ENCODE measurements around the gene ST8SIA1.

The ST8SIA1 gene

DNA sequence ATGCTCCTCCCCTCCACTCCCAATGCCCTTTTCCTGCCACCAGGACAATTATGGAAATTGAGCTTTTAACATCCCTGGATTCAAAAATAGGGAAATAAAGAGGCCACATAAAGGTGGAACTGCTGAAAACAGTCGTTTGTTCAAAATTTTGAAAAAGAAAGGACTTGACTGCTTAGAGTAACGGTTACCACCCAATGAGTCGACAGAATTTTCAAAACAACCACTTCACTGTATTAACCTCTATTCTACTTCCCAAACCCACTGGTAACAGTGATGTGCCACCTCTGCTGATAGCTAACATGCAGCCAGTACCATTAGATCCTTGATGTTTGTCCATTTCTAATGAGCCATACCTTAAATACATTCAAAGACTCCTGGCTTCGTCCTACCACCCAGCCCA is 4.9 kb downstream of the ST8SIA1 start:
- no peak overlapping the region for H3K4me3 ChIP-seq (ENCODE audit: low read depth, low read length)
- TF ChIP-seq, protein P1, sequence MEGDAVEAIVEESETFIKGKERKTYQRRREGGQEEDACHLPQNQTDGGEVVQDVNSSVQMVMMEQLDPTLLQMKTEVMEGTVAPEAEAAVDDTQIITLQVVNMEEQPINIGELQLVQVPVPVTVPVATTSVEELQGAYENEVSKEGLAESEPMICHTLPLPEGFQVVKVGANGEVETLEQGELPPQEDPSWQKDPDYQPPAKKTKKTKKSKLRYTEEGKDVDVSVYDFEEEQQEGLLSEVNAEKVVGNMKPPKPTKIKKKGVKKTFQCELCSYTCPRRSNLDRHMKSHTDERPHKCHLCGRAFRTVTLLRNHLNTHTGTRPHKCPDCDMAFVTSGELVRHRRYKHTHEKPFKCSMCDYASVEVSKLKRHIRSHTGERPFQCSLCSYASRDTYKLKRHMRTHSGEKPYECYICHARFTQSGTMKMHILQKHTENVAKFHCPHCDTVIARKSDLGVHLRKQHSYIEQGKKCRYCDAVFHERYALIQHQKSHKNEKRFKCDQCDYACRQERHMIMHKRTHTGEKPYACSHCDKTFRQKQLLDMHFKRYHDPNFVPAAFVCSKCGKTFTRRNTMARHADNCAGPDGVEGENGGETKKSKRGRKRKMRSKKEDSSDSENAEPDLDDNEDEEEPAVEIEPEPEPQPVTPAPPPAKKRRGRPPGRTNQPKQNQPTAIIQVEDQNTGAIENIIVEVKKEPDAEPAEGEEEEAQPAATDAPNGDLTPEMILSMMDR (IDR thresholded peaks at IDR 0.05; ENCODE audit: borderline replicate concordance, insufficient read depth, low read depth, low read length): no peak

DNA sequence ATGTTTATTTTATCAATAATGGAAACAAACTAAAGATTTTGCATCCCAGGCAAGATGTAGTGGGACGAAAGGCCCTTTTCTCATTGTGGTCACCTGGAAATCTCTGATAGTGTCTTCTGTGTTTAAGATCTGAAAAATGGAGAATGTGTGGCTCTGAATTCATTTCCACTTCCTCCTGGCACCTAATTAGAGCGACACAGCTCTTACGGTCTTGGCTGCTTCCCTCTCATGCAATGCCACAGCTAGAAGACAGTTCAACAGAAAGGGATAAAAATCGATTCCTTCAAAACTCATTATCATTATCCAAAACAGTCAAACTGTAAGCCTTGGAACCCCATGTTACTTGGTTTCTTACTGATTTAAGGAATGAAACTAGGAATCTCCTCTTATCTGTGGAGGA is 9.3 kb downstream of the ST8SIA1 start:
- TF ChIP-seq, protein P1 (IDR thresholded peaks at IDR 0.05; ENCODE audit: borderline replicate concordance, insufficient read depth, low read depth, low read length): no peak
- H3K4me3 ChIP-seq (ENCODE audit: low read depth, low read length): no peak overlapping the region

DNA sequence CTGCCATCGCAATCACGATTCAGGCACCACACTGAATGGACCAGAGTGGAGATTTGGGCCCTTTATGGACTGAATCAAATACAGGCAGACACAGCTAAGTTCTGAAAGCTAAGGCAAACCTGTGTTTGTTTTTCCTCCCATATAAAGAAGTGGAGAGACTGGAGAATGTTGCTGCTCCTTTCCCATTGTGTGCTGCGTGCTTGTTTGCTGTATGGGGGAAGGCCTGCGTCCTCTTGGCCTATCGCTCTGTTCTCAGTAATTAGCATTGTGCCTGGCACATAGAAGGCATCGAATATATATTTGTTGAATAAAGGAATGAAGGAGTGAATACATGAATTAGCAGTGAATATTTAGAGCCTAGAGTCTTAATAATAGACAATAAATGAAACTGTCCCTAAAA is 12.4 kb downstream of the ST8SIA1 start:
- TF ChIP-seq, protein P1 (IDR thresholded peaks at IDR 0.05; ENCODE audit: borderline replicate concordance, insufficient read depth, low read depth, low read length): no peak
- H3K4me3 ChIP-seq (ENCODE audit: low read depth, low read length): no peak overlapping the region

DNA sequence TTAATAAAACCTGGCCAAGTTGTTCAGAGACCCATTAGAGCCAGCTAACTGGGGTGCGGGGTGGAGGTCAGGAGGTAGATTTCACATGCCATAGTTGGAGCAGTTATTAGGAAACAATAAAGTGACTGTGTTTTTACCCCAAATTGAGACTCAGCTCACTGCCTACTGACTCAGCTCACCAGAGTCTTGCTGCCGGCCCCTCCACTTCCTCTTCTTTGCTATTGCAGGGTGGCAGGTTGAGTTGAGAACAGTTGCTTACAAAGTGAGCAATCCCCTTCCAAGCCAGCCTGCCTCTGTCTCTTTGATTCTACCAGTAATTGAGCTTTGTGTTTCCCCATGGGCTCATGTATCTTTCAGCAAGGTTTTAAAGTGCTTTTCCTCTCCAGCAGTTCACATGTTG is 12.9 kb downstream of the ST8SIA1 start:
- TF ChIP-seq, protein P1 (IDR thresholded peaks at IDR 0.05; ENCODE audit: borderline replicate concordance, insufficient read depth, low read depth, low read length): no peak
- H3K4me3 ChIP-seq (ENCODE audit: low read depth, low read length): no peak overlapping the region

DNA sequence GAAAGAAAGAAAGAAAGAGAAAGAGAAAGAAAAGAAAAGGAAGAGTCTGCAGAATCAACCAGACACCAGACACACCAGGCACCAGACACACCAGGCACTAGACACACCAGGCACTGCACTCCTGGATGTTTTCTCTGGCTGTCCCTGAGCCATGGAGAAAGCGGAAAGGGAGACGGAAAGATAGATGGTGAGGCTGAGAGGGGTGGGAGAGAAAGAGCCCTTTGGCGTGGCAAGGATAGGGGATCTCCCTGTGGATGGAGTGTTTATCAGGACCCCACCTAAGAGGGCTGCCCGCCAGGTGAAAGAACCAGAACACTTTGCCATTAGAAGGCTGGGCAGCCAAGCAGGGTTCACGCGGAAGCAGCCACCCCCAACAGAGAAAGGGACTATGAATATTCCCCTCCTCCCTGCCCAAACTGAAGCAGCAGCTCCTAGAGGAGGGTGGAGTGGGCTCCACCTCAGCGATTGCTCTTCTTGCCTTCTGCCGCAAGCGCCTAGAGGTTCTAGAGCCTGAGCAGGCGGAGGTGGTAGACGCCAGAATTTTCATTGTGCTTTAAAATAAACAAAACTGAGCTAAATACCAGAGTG is 13.4 kb downstream of the ST8SIA1 start:
- TF ChIP-seq, protein P1 (IDR thresholded peaks at IDR 0.05; ENCODE audit: borderline replicate concordance, insufficient read depth, low read depth, low read length): no peak
- H3K4me3 ChIP-seq (ENCODE audit: low read depth, low read length): no peak overlapping the region

DNA sequence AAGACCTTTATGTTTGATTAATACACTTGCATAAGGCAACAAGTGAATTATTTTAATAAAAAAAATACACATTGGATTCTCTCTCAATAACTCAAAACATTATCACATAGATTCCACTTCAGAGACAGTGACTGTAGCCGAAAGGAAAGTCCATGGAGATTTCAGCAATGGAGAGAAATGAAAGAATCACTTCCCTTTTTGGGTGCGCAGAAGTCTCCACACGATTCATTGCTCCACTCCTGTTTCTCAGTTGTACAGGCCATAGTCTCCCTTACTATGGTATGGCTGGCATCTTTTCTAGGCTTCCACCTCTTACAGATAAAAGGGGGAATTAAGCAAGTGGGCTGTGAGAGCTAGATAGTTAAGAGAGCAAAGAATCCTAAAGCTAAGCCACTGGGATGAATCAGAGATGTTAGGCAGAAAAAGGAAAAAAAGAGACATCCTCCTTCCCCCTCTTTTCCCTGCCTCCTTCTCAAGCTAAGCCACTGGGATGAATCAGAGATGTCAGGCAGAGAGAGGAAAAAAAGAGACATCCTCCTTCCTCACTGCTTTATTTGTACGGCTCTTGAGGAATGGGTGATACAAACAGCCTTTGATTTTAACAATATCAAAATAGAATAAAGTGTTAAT is 16.3 kb downstream of the ST8SIA1 start:
- no peak overlapping the region for H3K4me3 ChIP-seq (ENCODE audit: low read depth, low read length)
- TF ChIP-seq, protein P1 (IDR thresholded peaks at IDR 0.05; ENCODE audit: borderline replicate concordance, insufficient read depth, low read depth, low read length): no peak

DNA sequence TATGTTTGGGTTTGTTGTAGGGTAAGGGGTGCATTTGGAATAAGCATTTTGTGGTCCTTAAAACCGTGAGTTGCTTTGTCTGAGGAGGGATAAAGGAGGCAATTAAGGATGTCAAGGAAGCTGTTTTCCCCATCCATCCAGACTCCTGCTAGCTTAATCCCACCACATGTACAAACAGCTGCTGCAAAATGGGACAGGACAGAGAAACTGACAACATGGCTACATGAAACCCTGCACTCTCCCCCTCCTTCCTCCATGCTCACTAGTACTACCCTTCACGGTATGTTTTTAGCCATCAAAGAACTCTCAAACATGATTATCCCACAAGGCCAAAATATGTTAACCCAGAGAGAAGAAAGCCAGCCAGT is 20.6 kb downstream of the ST8SIA1 start:
- TF ChIP-seq, protein P1 (IDR thresholded peaks at IDR 0.05; ENCODE audit: borderline replicate concordance, insufficient read depth, low read depth, low read length): no peak

More for the DNA sequence above, 20.6 kb downstream of the ST8SIA1 start:
- no peak overlapping the region for H3K4me3 ChIP-seq (ENCODE audit: low read depth, low read length)

All from GM12875 (cell line).